Stimulated activated memory B cell treated with anti-CD40 and anti-IgM and Interleukin-4, amounts not matched to agents 10 μg/mL and 1 μg/mL and 100 μg/mL, for 72 hours (primary cell): ENCODE measurements around the gene ATG13.
"Not testable (repeated sequence)": the region's sequence is repeated elsewhere in the genome, so short reads cannot be mapped to it uniquely, and the experiment has no call there.

Experiments
- ATAC-seq: fragments of 150-1000 bp; cut with Tn5 transposase; 2 replicates; pipeline ENCODE4 v1.10.0; 2021
- H3K27ac Mint-ChIP-seq: one replicate; pipeline ENCODE4 v1.8.0; 2022; ENCODE audit warnings: mild to moderate bottlenecking, mixed read lengths
- H3K27me3 Mint-ChIP-seq: one replicate; pipeline ENCODE4 v1.8.0; 2022; ENCODE audit warnings: mixed read lengths
- H3K36me3 Mint-ChIP-seq: one replicate; pipeline ENCODE4 v1.8.0; 2022; ENCODE audit warnings: mixed read lengths
- H3K4me1 Mint-ChIP-seq: one replicate; pipeline ENCODE4 v1.8.0; 2022; ENCODE audit warnings: mixed read lengths
- H3K4me3 Mint-ChIP-seq: one replicate; pipeline ENCODE4 v1.8.0; 2022; ENCODE audit warnings: mild to moderate bottlenecking, moderate library complexity, mixed read lengths
- H3K9me3 Mint-ChIP-seq: one replicate; pipeline ENCODE4 v1.8.0; 2022; ENCODE audit warnings: mixed read lengths

The ATG13 gene

DNA sequence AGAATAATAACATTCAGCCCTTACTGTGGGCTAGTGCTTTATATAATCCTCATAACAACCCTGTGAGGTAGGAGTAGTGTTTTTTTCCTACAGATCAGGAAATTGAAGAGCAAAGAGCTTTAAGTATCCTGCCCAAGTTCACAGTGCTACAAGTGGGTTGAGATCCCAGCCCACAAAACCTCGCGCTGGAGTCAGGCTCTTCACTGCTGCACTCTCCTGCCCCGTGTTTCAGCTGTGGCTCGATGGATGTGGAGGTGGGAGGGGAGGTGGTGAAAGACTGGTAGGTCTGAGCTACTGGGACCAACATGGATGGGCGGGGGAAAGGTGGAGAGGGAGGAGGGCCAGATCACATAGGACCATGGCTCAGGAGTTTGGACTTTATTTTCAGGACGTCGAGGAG lies 89.5 kb downstream of the ATG13 start:
- no peak overlapping the region for H3K27ac Mint-ChIP-seq
- H3K9me3 Mint-ChIP-seq = no peaks in the 10 kb centered on the region
- ATAC-seq = no peak
- no peaks in the 10 kb centered on the region for H3K27me3 Mint-ChIP-seq
- H3K4me3 Mint-ChIP-seq = no peak overlapping the region
- peaks cover 48% of the 10 kb centered on the region for H3K36me3 Mint-ChIP-seq
- H3K4me1 Mint-ChIP-seq = peaks cover 11% of the 10 kb centered on the region

DNA sequence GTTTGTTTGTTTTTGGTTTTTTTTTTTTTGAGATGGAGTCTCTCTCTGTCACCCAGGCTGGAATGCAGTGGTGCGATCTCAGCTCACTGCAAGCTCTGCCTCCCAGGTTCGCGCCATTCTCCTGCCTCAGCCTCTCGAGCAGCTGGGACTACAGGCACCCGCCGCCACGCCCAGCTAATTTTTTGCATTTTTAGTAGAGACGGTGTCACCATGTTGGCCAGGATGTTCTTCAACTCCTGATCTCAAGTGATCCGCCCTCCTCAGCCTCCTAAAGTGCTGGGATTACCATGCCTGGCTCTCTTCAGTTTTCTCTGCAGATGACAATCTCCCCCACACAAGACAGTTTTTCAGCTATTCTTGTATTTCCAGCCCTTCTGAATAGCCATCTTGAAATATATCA lies 92.0 kb downstream of the ATG13 start:
- not testable (repeated sequence) for H3K27me3 Mint-ChIP-seq, H3K9me3 Mint-ChIP-seq, ATAC-seq, H3K4me1 Mint-ChIP-seq, H3K4me3 Mint-ChIP-seq, H3K27ac Mint-ChIP-seq
- H3K36me3 Mint-ChIP-seq = peaks cover 28% of the 10 kb centered on the region

DNA sequence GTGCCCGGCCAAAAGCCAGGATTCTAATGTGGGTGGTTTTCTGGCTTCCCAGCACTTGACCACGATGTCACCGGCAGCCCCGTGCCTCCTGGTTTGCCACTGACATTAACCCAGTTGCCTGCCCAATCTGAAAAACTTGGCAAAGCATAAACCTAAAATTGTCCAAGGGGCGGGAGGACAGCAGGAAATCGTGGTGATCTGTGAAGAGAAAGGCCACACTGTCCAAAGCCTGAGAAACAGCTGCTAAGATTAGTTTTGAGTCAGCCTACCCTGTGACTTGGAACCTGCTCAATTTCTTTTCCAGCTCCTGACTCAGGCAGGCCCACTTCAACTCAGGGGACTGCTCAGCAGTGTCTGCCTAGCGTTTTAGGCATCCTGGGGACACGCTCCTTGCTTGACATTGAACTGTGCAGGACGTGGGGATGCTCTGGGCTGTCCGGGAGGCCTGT lies 93.5 kb downstream of the ATG13 start:
- Mint-ChIP-seq H3K4me1 (no peaks in the 10 kb centered on the region), H3K27ac (no peak overlapping the region), H3K27me3 (no peaks in the 10 kb centered on the region), H3K36me3 (peaks cover 18% of the 10 kb centered on the region), H3K4me3 (no peak overlapping the region), H3K9me3 (no peaks in the 10 kb centered on the region)
- ATAC-seq = no peak

DNA sequence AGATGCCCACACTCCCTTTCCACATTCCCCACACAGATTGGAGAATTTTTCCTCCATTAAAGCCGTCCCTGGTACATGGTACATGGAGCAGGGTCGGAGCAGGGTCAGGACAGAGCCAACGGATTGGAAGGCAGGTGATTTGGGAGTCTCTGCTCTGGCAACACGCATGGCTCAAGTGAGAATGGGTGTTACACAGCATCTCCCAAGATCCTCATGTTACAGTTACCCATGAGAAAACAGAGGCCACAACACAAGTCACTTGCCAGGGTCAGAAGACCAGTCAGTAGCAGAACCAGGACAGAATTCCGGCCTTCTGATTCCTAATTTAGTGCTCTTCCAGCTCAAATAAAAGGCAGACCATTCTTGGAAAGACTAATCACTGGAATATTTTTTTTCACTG lies 94.0 kb downstream of the ATG13 start:
- Mint-ChIP-seq H3K27ac (no peak overlapping the region), H3K9me3 (no peaks in the 10 kb centered on the region), H3K4me3 (no peak overlapping the region), H3K4me1 (no peaks in the 10 kb centered on the region), H3K36me3 (peaks cover 18% of the 10 kb centered on the region), H3K27me3 (no peaks in the 10 kb centered on the region)
- ATAC-seq = no peak

DNA sequence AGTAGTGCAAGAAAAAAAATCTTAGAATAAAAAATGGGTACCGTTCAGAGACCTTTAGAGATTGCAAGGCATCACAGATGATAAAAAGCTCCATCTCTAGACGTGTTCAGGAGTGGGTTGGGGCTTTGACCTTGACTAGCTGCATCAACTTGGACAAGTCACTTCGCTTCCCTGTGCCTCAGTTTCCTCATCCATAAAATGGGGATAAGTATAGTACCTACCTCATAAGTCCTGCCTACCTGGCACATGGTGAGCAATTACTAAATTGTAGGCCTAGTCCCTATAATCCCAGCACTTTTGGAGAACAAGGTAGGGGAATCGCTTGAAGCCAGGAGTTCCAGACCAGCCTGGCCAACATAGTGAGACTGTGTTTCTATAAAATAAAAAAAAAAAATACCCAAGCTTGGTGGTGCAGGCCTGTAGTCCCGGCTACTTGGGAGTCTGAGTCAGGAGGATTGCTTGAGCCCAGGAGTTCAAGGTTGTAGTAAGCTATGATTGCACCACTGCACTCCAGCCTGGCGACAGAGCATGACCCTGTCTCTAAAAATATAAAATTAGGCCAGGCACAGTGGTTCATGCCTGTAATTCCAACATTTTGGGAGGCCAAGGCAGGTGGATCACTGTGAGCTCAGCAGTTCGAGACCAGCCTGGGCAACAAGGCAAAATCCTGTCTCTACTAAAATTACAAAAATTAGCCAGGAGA lies 95.7 kb downstream of the ATG13 start:
- no peaks in the 10 kb centered on the region for H3K9me3 Mint-ChIP-seq
- no peak for ATAC-seq
- no peaks in the 10 kb centered on the region for H3K27me3 Mint-ChIP-seq
- no peaks in the 10 kb centered on the region for H3K4me1 Mint-ChIP-seq
- H3K27ac Mint-ChIP-seq = no peak overlapping the region
- H3K4me3 Mint-ChIP-seq = no peak overlapping the region
- H3K36me3 Mint-ChIP-seq = peaks cover under 1% of the 10 kb centered on the region

DNA sequence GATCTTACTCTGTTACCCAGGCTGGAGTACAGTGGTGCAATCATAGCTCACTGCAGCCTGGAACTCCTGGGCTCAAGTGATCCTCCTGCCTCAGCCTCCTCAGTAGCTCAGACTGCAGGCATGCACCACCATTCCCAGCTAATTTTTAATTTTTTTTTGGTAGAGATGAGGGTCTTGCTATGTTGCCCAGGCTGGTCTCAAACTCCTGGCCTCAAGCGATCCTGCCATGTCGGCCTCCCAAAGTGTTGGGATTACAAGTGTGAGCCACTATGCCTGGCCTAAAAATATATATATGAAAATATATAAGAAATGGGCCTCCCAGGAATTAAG lies 100.4 kb downstream of the ATG13 start:
- H3K27ac Mint-ChIP-seq, ATAC-seq, H3K4me3 Mint-ChIP-seq, H3K4me1 Mint-ChIP-seq, H3K27me3 Mint-ChIP-seq, H3K9me3 Mint-ChIP-seq, H3K36me3 Mint-ChIP-seq: not testable (repeated sequence)

DNA sequence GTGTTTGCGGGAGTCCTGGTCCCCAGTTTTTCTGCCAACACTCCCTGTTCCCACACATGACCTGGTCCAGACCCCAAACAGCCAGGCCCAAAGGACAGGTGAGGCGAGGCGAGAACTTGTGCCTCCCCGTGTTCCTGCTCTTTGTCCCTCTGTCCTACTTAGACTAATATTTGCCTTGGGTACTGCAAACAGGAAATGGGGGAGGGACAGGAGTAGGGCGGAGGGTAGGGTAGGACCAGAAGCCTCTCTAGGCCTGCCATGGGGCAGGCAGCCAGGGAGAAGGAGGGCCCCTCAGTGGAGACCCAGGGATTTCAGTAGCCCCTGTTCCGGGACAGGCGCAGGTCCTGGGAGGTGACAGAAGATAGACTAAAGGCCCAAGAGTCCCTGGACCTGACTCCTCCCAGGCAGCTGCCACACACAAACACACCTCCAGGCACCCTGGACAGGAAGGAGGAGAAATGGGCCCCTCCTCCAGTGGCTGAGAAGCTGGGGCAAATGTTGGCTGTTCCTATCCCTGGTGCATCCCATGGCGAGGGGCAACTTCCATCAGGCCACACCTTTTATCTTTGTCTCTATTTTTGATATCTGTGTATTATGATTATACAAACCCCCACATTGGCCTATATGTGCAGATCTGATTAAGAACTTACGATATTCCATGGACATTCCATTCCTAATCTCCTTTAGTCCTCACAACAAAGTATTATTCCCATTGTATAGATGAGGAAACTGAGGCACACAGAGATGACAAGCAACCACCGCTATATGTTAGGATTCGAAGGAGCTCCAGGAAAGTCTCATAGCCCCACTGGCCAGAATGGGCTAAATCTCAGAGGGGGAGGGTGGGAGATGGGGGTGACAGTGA lies 101.0 kb downstream of the ATG13 start:
- Mint-ChIP-seq H3K36me3 (no peaks in the 10 kb centered on the region), H3K4me3 (no peak overlapping the region), H3K27ac (no peak overlapping the region), H3K4me1 (no peaks in the 10 kb centered on the region), H3K27me3 (peaks cover 9% of the 10 kb centered on the region), H3K9me3 (no peaks in the 10 kb centered on the region)
- peak; percentile 13 for ATAC-seq

DNA sequence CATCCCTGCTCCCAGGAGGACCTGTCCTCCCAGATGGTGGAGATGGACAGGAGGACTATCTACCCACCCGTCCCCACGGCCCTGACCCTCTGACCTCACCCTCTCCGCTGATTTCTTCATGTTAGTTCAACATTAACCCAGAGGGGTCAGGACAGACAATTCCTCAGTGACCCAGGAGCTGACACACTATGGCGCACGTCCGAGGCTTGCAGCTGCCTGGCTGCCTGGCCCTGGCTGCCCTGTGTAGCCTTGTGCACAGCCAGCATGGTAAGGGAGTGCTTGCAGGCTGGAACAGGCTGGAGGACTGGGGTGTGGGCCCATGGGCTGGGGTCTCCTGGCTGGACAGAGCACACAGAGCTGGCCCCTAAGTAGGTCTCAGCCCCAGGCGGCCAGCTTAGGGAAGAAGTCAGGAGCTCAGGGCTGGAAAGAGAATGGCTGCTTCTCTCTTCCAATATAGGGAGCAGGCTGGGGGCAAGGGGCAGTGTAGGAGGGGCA lies 101.7 kb downstream of the ATG13 start, which contains the start of gene F2:
F2 (plus strand) TSS at position 166 of the 495 bp plus-strand sequence; CDS start at position 189, 23 bp downstream.
- no peaks in the 10 kb centered on the region for H3K9me3 Mint-ChIP-seq
- no peak for ATAC-seq
- H3K27ac Mint-ChIP-seq = no peak within 1 kb of the TSS
- no peak within 1 kb of the TSS for H3K4me3 Mint-ChIP-seq
- no peaks in the 10 kb centered on the region for H3K36me3 Mint-ChIP-seq
- no peaks in the 10 kb centered on the region for H3K4me1 Mint-ChIP-seq
- peaks cover 9% of the 10 kb centered on the region for H3K27me3 Mint-ChIP-seq

DNA sequence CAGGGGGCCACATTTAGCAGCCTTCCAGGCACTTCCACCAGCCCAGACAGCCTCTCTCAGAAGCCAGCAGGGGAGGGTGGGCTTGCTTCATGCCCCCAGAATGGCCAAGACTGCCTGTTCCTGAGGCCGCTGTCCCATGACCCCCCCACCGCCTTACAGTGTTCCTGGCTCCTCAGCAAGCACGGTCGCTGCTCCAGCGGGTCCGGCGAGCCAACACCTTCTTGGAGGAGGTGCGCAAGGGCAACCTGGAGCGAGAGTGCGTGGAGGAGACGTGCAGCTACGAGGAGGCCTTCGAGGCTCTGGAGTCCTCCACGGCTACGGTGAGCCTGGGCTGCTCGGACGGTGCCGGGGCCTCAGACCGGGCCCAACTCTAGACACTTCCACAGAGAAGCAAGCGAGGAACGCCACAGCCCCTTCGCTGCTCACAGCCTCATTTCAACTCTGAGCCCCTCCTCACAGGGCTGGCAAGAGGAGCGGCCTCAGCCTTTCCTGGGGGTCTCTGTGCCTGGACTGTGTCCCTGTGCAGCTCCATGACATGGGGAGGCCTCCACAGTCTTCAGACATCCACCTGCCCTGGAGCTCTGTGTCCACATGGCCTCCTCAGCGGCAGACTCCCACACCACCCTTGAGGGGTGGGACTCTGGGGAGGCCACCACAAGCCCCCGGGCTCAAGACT lies 102.3 kb downstream of the ATG13 start:
- peaks cover 9% of the 10 kb centered on the region for H3K27me3 Mint-ChIP-seq
- no peaks in the 10 kb centered on the region for H3K36me3 Mint-ChIP-seq
- no peak for ATAC-seq
- no peak overlapping the region for H3K4me3 Mint-ChIP-seq
- H3K9me3 Mint-ChIP-seq = no peaks in the 10 kb centered on the region
- H3K4me1 Mint-ChIP-seq = no peaks in the 10 kb centered on the region
- H3K27ac Mint-ChIP-seq = no peak overlapping the region

DNA sequence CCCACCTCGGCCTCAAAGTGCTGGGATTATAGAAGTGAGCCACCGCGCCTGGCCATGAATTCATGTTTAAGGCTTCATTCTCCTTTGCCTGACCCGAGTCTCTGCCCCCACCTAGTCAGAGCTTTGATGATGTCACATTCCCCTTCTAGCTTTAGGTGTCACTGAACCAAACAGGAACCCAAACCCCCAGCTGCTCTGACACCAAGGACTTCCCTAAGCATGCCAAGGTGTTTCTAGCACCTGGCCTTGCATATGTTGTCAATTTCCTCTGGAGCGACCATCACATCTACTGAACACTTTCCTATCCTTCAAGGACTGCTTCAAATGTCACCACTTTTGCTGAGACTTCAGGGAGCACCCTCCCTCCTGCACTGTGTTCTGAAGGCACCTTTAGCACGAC lies 103.9 kb downstream of the ATG13 start:
- Mint-ChIP-seq H3K4me1 (no peaks in the 10 kb centered on the region), H3K27ac (no peak overlapping the region), H3K36me3 (no peaks in the 10 kb centered on the region), H3K27me3 (peaks cover 9% of the 10 kb centered on the region), H3K9me3 (no peaks in the 10 kb centered on the region), H3K4me3 (no peak overlapping the region)
- ATAC-seq = no peak

DNA sequence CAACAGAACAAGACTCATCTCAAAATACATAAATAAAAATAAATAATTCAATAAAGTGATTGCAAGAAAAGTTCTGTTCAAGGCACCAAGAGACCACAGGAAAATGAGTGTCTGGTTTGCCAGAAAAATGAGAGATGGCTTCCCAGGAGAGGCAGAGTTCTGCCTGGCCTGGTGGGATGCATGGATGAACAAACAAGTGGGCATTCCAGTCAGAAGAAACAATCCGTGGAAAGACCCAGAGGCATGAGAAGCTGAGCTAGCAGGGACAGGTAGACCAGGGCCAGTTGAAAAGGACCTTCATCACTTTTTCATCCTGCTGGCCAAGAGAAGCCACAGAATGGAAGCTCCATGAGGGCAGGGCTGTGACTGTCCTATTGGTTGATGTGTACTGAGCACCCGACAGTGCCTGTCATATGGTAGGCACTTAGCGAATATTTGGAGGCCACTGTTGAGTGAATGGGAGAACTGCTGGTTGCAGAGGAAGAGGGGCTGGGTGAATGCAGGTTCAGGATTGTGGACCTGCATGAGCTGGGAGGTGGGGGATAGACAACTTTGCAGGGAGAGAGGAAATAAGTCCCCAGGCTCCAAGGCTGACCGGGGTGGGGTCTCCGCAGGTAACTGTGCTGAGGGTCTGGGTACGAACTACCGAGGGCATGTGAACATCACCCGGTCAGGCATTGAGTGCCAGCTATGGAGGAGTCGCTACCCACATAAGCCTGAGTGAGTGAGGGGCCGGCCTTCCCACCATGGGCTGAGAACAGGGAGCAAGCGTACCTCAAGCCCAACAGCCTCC lies 105.4 kb downstream of the ATG13 start:
- H3K4me1 Mint-ChIP-seq = no peaks in the 10 kb centered on the region
- H3K27ac Mint-ChIP-seq = no peak overlapping the region
- H3K27me3 Mint-ChIP-seq = peaks cover 9% of the 10 kb centered on the region
- no peak overlapping the region for H3K4me3 Mint-ChIP-seq
- no peaks in the 10 kb centered on the region for H3K9me3 Mint-ChIP-seq
- no peaks in the 10 kb centered on the region for H3K36me3 Mint-ChIP-seq
- ATAC-seq = no peak

DNA sequence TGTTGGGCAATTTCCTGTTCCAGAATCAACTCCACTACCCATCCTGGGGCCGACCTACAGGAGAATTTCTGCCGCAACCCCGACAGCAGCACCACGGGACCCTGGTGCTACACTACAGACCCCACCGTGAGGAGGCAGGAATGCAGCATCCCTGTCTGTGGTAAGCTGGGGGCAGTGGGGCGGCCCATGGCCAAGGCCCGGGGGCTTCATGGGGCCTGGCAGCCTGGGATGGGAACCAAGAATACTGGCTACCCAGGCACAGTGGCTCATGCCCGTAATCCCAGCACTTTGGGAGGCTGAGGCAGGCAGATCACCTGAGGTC lies 106.0 kb downstream of the ATG13 start:
- Mint-ChIP-seq H3K4me3 (no peak overlapping the region), H3K9me3 (no peaks in the 10 kb centered on the region), H3K27ac (no peak overlapping the region), H3K36me3 (no peaks in the 10 kb centered on the region), H3K4me1 (no peaks in the 10 kb centered on the region), H3K27me3 (peaks cover 9% of the 10 kb centered on the region)
- ATAC-seq = no peak

DNA sequence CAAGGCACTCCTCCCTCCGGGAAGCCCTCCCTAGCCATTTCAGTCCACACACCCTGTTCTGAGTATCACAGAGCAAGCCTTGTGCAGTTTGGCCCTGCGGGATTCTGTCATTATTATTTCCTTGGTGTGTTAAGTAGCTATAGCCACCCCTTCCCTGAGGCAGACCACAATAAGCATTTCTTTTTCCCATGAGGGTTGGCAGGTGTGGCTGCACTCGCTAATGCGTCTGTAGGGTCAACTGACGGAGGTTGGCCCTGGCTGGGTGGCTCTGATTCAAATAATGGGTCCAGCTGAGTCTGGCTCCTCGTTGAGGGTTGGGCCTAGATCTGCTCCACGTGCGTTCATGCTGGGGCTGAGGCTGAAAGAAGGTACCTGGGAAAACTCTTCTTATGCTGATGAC lies 106.7 kb downstream of the ATG13 start:
- Mint-ChIP-seq H3K36me3 (no peaks in the 10 kb centered on the region), H3K27me3 (peaks cover 9% of the 10 kb centered on the region), H3K27ac (no peak overlapping the region)

More for the DNA sequence above, 106.7 kb downstream of the ATG13 start:
- no peak for ATAC-seq
- no peaks in the 10 kb centered on the region for H3K9me3 Mint-ChIP-seq
- H3K4me3 Mint-ChIP-seq = no peak overlapping the region
- H3K4me1 Mint-ChIP-seq = no peaks in the 10 kb centered on the region
